GM18511 (cell line): ENCODE results near the gene ITGAE.

Experiments
- ATAC-seq: cut with Tn5 transposase; IDR thresholded peaks from one replicate; pipeline ENCODE4 v1.9.1; 2021; ENCODE audit warnings: mild to moderate bottlenecking, moderate library complexity; ENCODE audit not compliant: unreplicated experiment

ITGAE gene

GRCh38 chr17:3821101-3821500 is 20.1 kb upstream of the ITGAE start:
- ATAC-seq, result no peak

GRCh38 chr17:3818786-3819185 is 17.8 kb upstream of the ITGAE start:
- ATAC-seq, result no peak

GRCh38 chr17:3817851-3818605 is 17.0 kb upstream of the ITGAE start:
- no peak for ATAC-seq

- no peak for ATAC-seq
Measured at GRCh38 chr17:3815925-3816324, 14.9 kb upstream of the ITGAE start.

GRCh38 chr17:3815122-3815521 is 14.1 kb upstream of the ITGAE start:
- ATAC-seq, result no peak

- no peak for ATAC-seq
Measured at GRCh38 chr17:3814361-3814760, 13.4 kb upstream of the ITGAE start.

GRCh38 chr17:3813171-3813570 is 12.2 kb upstream of the ITGAE start:
- ATAC-seq, result no peak

- ATAC-seq, result no peak
Measured at GRCh38 chr17:3812771-3813170, 11.8 kb upstream of the ITGAE start.

GRCh38 chr17:3812284-3812683 is 11.3 kb upstream of the ITGAE start:
- no peak for ATAC-seq

GRCh38 chr17:3810019-3810418 is 9.0 kb upstream of the ITGAE start:
- ATAC-seq, result no peak

GRCh38 chr17:3809135-3809534 is 8.1 kb upstream of the ITGAE start:
- ATAC-seq, result no peak

- no peak for ATAC-seq
Measured at GRCh38 chr17:3808701-3809100, 7.7 kb upstream of the ITGAE start.

- no peak for ATAC-seq
Measured at GRCh38 chr17:3805581-3805980, 4.6 kb upstream of the ITGAE start.

- ATAC-seq, result peak; percentile 81
Measured at GRCh38 chr17:3804503-3804931, 3.5 kb upstream of the ITGAE start.

- no peak for ATAC-seq
Measured at GRCh38 chr17:3803308-3803640, 2.3 kb upstream of the ITGAE start.

- no peak for ATAC-seq
Measured at GRCh38 chr17:3802461-3803307, 1.7 kb upstream of the ITGAE start.

- no peak for ATAC-seq
Measured at GRCh38 chr17:3801792-3802191, 804 bp upstream of the ITGAE start.

GRCh38 chr17:3801347-3801746 is 359 bp upstream of the ITGAE start:
- ATAC-seq, result no peak

GRCh38 chr17:3799181-3799945 is 1.6 kb downstream of the ITGAE start:
- ATAC-seq, result no peak

GRCh38 chr17:3798273-3799180 is 2.5 kb downstream of the ITGAE start:
- no peak for ATAC-seq

GRCh38 chr17:3796822-3797170 is 4.2 kb downstream of the ITGAE start:
- peak; percentile 39 for ATAC-seq
